Kidney (tissue), 14 donors: ENCODE results near the gene NUDT9. TPM values are rescaled to one million over a fixed set of nuclear protein-coding genes. Genes with fewer than 3 reads are reported as not detected.

Experiments used
- DNase-seq, 5 donors: peaks; one replicate each; pipeline ENCODE4 v3.0.0-alpha.2; 2013 to 2020
- FAIRE-seq: peaks from 2 replicates; lab custom pipeline; 2012; peaks lifted over from hg19 to GRCh38; lab: Jason Lieb, UNC
- H3K27ac ChIP-seq, 2 donors: one replicate each; pipeline ENCODE4 v1.7.0; 2013; ENCODE audit warnings: low read depth in 2 of 2, low read length in 2 of 2, inconsistent platforms in 1 of 2
- H3K27me3 ChIP-seq: one replicate; pipeline ENCODE4 v1.7.1; 2013; ENCODE audit warnings: low read length, inconsistent platforms; ENCODE audit not compliant: control insufficient read depth, insufficient read depth
- H3K36me3 ChIP-seq, 3 donors: one replicate each; pipeline versions ENCODE4 v1.7.0 to v1.7.1; 2013; ENCODE audit warnings: low read length in 3 of 3, control low read depth in 1 of 3, inconsistent platforms in 1 of 3; ENCODE audit not compliant: insufficient read depth in 3 of 3, control insufficient read depth in 2 of 3
- H3K4me1 ChIP-seq, 3 donors: one replicate each; pipeline versions ENCODE4 v1.7.0 to v1.7.1; 2013; ENCODE audit warnings: low read length in 3 of 3, inconsistent platforms in 1 of 3, low read depth in 1 of 3; ENCODE audit not compliant: control insufficient read depth in 2 of 3, insufficient read depth in 2 of 3
- H3K4me3 ChIP-seq, 3 donors: one replicate each; pipeline versions ENCODE4 v1.7.0 to v1.8.1; 2013; ENCODE audit warnings: low read length in 3 of 3, control low read depth in 1 of 3, inconsistent platforms in 1 of 3
- H3K9ac ChIP-seq, 3 donors: one replicate each; pipeline versions ENCODE4 v1.7.0 to v1.7.1; 2013; ENCODE audit warnings: low read length in 3 of 3, control low read depth in 1 of 3, inconsistent platforms in 1 of 3
- H3K9me3 ChIP-seq, 3 donors: one replicate each; pipeline versions ENCODE4 v1.7.0 to v1.7.1; 2013; ENCODE audit warnings: low read length in 3 of 3, control low read depth in 1 of 3, inconsistent platforms in 1 of 3; ENCODE audit not compliant: control insufficient read depth in 2 of 3, insufficient read depth in 1 of 3
- intact Hi-C: fragments of 100-400 bp; cut with DNase I; formaldehyde crosslinking; loops from one replicate; pipeline ENCODE4 v1.11.1; 2022
- polyA plus RNA-seq: library from polyadenylated mRNA; stranded (reverse); fragments of 350-450 nt; fragmentation: Illumina TruSeq; extraction: RNeasy Lipid Tissue Mini Kit (QIAGEN cat#74804); gene quantifications from one replicate; pipeline ENCODE4 v1.2.3, GENCODE V29; 2014; ENCODE audit warnings: low read depth, low replicate concordance; ENCODE audit not compliant: insufficient read depth
- total RNA-seq: library from RNA; stranded (reverse); fragmentation: NEBNext Ultra II Directional; extraction: Animal tissue kit (Norgen Biotek cat#: 25700); gene quantifications from one replicate; pipeline ENCODE4 v1.2.1, GENCODE V29; 2021
- TF ChIP-seq, protein P1 (sequence below): IDR thresholded peaks from 3 replicates; pipeline ENCODE4 v1.5.1; 2012; ENCODE audit warnings: mild to moderate bottlenecking, moderate library complexity, borderline replicate concordance; ENCODE audit not compliant: insufficient read depth; ENCODE audit errors: extremely low read depth
- donor health status: control.
- donor health status: control.
- donor health status: control.
- donor health status: control.
- donor health status: control.
- donor health status: DM: yes; HTN: yes; CAD: no.
- donor health status: Normal renal cell carcinoma (clear cell type).

NUDT9 gene
- total and polyA plus RNA-seq, 2 donors from 2014 or later: 30.4 to 49.5 TPM

DNA sequence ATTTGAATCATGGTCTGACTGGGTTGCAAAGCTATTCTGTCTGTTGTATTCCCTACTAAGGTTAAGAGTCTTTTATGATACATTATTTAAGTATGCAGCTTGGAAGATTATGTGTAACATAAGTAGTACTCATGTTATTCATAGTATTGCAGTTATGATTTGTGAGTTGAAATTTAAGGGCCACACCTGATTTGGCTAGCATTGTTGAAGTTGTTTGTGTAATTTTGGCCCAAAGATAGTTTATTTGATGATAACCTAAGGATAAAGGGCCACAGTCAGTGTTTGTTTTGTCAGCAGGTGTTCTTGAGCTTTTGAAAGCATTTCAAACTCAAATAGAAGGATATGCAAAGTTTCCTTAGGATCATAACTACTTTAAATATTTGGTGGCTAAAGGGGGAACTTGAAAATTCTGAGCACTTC lies 38.9 kb downstream of the NUDT9 start:
- DNase-seq: no peak
- Histone ChIP-seq H3K27me3 (no peaks in the 10 kb centered on the region), H3K9me3 (no peaks in the 10 kb centered on the region), H3K27ac (no peak overlapping the region), H3K4me1 (peaks cover 0 to 3% (median 0%) of the 10 kb centered on the region in 3 donors), H3K36me3 (peaks cover 2 to 16% (median 6%) of the 10 kb centered on the region in 3 donors), H3K4me3 (no peak overlapping the region), H3K9ac (no peak overlapping the region)
- FAIRE-seq: no peak
- TF ChIP-seq, protein P1, sequence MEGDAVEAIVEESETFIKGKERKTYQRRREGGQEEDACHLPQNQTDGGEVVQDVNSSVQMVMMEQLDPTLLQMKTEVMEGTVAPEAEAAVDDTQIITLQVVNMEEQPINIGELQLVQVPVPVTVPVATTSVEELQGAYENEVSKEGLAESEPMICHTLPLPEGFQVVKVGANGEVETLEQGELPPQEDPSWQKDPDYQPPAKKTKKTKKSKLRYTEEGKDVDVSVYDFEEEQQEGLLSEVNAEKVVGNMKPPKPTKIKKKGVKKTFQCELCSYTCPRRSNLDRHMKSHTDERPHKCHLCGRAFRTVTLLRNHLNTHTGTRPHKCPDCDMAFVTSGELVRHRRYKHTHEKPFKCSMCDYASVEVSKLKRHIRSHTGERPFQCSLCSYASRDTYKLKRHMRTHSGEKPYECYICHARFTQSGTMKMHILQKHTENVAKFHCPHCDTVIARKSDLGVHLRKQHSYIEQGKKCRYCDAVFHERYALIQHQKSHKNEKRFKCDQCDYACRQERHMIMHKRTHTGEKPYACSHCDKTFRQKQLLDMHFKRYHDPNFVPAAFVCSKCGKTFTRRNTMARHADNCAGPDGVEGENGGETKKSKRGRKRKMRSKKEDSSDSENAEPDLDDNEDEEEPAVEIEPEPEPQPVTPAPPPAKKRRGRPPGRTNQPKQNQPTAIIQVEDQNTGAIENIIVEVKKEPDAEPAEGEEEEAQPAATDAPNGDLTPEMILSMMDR: no peak
- intact Hi-C loops: loop anchor here (10.0 kb wide), 1 partner anchor 76 kb away; no protein-coding TSS in a partner anchor

DNA sequence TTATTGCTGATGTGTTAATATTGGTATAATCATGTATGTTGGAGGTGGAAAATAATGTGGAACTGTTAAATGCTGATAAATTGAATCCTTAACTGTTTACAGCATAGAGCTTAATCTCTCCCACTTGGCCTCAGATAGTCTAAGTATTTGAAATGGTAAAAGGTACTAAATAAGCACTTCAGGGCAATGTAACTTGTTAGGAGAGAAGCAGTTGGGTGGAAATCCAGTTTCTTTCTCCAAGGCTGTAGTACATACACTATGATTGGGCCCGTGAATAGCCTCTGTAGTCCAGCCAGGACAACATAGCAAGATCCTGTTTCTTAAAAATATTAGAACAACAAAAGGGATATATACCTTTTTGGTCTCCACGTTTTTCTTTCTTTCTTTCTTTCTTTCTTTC lies 39.7 kb downstream of the NUDT9 start:
- Histone ChIP-seq H3K36me3 (peaks cover 2 to 16% (median 6%) of the 10 kb centered on the region in 3 donors), H3K4me3 (no peak overlapping the region), H3K9ac (no peak overlapping the region), H3K9me3 (no peaks in the 10 kb centered on the region), H3K27ac (no peak overlapping the region), H3K27me3 (no peaks in the 10 kb centered on the region), H3K4me1 (peaks cover 0 to 3% (median 0%) of the 10 kb centered on the region in 3 donors)
- intact Hi-C loops: loop anchor here (10.0 kb wide), 1 partner anchor 77 kb away; no protein-coding TSS in a partner anchor
- TF ChIP-seq, protein P1: no peak
- DNase-seq (no peak), FAIRE-seq (no peak)

DNA sequence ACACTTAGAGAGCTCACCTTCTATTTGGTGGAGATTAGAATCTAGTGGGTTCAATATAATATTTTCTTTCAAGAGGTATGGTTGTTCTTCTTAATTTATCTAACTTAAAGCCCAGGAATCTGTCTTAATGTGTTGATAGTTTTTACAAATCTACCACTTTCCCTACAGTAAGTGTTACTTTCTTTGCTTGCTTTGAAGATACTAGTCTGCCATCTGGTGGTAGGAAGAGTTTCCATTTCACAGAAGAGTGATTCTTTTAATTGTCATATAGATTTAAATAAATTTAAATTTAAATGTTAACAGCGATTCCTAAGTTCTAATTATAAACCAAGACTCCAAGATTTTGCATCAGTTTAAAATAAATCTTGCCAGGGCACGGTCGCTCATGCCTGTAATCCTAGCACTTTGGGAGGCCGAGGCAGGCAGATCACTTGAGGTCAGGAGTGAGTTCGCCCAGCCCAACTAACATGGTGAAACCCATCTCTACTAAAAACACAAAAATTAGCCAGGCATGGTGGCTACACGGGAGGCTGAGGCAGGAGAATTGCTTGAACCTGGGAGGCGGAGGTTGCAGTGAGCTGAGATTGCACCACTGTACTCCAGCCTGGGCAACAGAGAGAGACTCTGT lies 43.5 kb downstream of the NUDT9 start:
- Histone ChIP-seq H3K9me3 (no peaks in the 10 kb centered on the region), H3K27me3 (no peaks in the 10 kb centered on the region), H3K9ac (no peak overlapping the region), H3K4me1 (peaks cover 0 to 3% (median 0%) of the 10 kb centered on the region in 3 donors), H3K27ac (no peak overlapping the region), H3K4me3 (no peak overlapping the region), H3K36me3 (no peaks in the 10 kb centered on the region)
- TF ChIP-seq, protein P1: peak; percentile 57
- DNase-seq: peak in 2 of 5 donors; percentile 40 to 75
- intact Hi-C loops: loop anchor here (10.0 kb wide), 1 partner anchor 81 kb away; no protein-coding TSS in a partner anchor
- FAIRE-seq: peak; percentile 97
